Hematopoietic multipotent progenitor cell treated with erythropoietin and hydrocortisone succinate and interleukin-3 and kit ligand, for 17 days (in vitro differentiated cells): Measurements from ENCODE around the gene CDKL5.
"Not testable (repeated sequence)": the region's sequence is repeated elsewhere in the genome, so short reads cannot be mapped to it uniquely, and the experiment has no call there.

ENCODE experiments used
- DNase-seq: peaks from one replicate; pipeline ENCODE4 v3.0.0-alpha.2; 2015; ENCODE audit warnings: low spot score

The CDKL5 gene

GRCh38 chrX:18425199-18426003 is at the start of gene CDKL5:
TSS of gene CDKL5 (plus strand) at chrX:18425608. CDS start at chrX:18507097, 81,489 bp downstream.
- DNase-seq = peak; percentile 81

- peak; percentile 19 for DNase-seq
Measured at GRCh38 chrX:18377796-18378195, 47.6 kb upstream of the CDKL5 start.

GRCh38 chrX:18389966-18390365 is 35.4 kb upstream of the CDKL5 start:
- DNase-seq = no peak

- DNase-seq = peak; percentile 68
Measured at GRCh38 chrX:18390941-18391538, 34.4 kb upstream of the CDKL5 start.

GRCh38 chrX:18394477-18394876 is 30.9 kb upstream of the CDKL5 start:
- DNase-seq = no peak

GRCh38 chrX:18401848-18402213 is 23.6 kb upstream of the CDKL5 start:
- DNase-seq = no peak

GRCh38 chrX:18406531-18407266 is 18.7 kb upstream of the CDKL5 start:
- no peak for DNase-seq

GRCh38 chrX:18410038-18410437 is 15.4 kb upstream of the CDKL5 start:
- no peak for DNase-seq

- no peak for DNase-seq
Measured at GRCh38 chrX:18415386-18415785, 10.0 kb upstream of the CDKL5 start.

- DNase-seq = no peak
Measured at GRCh38 chrX:18422325-18422724, 3.1 kb upstream of the CDKL5 start.

- no peak for DNase-seq
Measured at GRCh38 chrX:18422886-18423285, 2.5 kb upstream of the CDKL5 start.

- DNase-seq = no peak
Measured at GRCh38 chrX:18424482-18425198, 768 bp upstream of the CDKL5 start.

- no peak for DNase-seq
Measured at GRCh38 chrX:18426004-18426320, 554 bp downstream of the CDKL5 start.

GRCh38 chrX:18428006-18428405 is 2.6 kb downstream of the CDKL5 start:
- no peak for DNase-seq

- DNase-seq = not testable (repeated sequence)
Measured at GRCh38 chrX:18433288-18433687, 7.9 kb downstream of the CDKL5 start.

- DNase-seq = no peak
Measured at GRCh38 chrX:18434896-18435295, 9.5 kb downstream of the CDKL5 start.

- no peak for DNase-seq
Measured at GRCh38 chrX:18436017-18436416, 10.6 kb downstream of the CDKL5 start.

GRCh38 chrX:18440835-18441234 is 15.4 kb downstream of the CDKL5 start:
- DNase-seq = no peak

- DNase-seq = no peak
Measured at GRCh38 chrX:18441780-18442367, 16.5 kb downstream of the CDKL5 start.

- no peak for DNase-seq
Measured at GRCh38 chrX:18448416-18448815, 23.0 kb downstream of the CDKL5 start.

- no peak for DNase-seq
Measured at GRCh38 chrX:18449236-18449635, 23.8 kb downstream of the CDKL5 start.

- no peak for DNase-seq
Measured at GRCh38 chrX:18455384-18455783, 30.0 kb downstream of the CDKL5 start.
